NT2/D1 (cell line): ENCODE results near the gene ANK3.

Experiments used
- YY1 ChIP-seq: IDR thresholded peaks from 2 replicates; pipeline ENCODE4 v1.6.1; 2011; ENCODE audit not compliant: insufficient read length, insufficient read depth
- ZNF274 ChIP-seq: IDR thresholded peaks from 2 replicates; pipeline ENCODE4 v1.6.1; 2011; ENCODE audit warnings: mild to moderate bottlenecking, low read depth, low read length

DNA sequence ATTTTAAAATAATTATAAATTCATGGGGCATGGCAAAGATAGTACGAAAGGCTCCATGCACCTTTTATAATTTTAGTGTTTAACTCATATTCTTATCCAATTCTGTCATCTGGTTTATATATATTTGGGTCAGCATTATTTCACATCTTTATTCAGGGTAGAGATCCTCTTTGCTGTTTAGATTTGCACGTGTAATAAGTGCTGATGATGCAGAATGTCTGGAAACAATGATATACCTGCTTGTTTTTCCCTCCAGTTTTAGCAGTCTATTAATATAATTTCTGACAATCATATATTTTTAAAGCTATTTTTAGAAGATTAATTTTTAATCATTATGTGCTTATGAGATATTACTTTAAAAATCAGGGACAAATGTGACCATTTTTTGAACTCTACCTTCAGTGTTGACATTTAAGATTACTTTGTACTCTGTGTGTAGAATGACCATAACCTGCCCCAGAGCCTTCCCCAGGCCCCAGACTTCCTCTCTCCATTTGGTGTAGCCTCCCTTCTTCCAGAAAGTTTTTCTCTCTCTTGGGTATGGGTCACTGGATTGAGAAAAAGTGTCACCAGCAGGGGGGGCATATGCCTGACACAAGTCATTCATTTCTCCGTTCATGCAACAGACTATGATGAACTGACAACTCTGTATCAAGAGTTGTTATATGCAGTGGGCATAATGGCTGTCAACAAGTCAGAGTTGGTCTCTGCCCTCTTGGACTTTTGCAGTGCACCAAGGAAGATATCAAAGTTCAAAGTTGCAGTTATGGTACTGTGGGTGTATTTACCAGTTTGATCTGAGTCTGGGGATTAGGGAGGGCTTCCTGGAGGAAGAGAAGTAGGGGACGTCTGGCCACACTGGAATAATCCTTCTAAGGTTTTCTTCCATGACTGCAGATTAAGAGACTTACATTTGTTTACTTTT, 290.7 kb downstream of the ANK3 start:
- TF ChIP-seq ZNF274 (no peak), YY1 (no peak)
